GM23248 (cell line): ENCODE measurements around the gene MRGPRD. TPM values are rescaled to one million over a fixed set of nuclear protein-coding genes. Genes with fewer than 3 reads are reported as not detected.

Experiments used
- DNase-seq: peaks from one replicate; pipeline ENCODE4 v3.0.0-alpha.2; 2015
- H2AFZ ChIP-seq: fragments of 200-600 bp; sonication (generic); 2 replicates; pipeline ENCODE4 v1.6.1; 2016; ENCODE audit warnings: antibody characterized with exemption
- H3F3A ChIP-seq: fragments of 200-600 bp; sonication (generic); 2 replicates; pipeline ENCODE4 v1.6.1; 2016; ENCODE audit warnings: mild to moderate bottlenecking, antibody characterized with exemption, mixed run types; ENCODE audit not compliant: insufficient read depth
- H3K27ac ChIP-seq: fragments of 200-600 bp; sonication (generic); 2 replicates; pipeline ENCODE4 v1.5.1; 2016; ENCODE audit warnings: mild to moderate bottlenecking
- H3K27me3 ChIP-seq: fragments of 200-600 bp; sonication (generic); replicated peaks from 2 replicates; pipeline ENCODE4 v1.6.1; 2016; ENCODE audit warnings: mild to moderate bottlenecking; ENCODE audit not compliant: insufficient read depth
- H3K36me3 ChIP-seq: fragments of 200-600 bp; sonication (generic); 2 replicates; pipeline ENCODE4 v1.6.1; 2016; ENCODE audit warnings: low read depth, mild to moderate bottlenecking
- H3K4me1 ChIP-seq: fragments of 200-600 bp; sonication (generic); 2 replicates; pipeline ENCODE4 v1.6.1; 2016; ENCODE audit warnings: mild to moderate bottlenecking; ENCODE audit not compliant: insufficient read depth
- H3K4me2 ChIP-seq: fragments of 200-600 bp; sonication (generic); one replicate; pipeline ENCODE4 v1.6.1; 2016; ENCODE audit warnings: mild to moderate bottlenecking; ENCODE audit not compliant: unreplicated experiment
- H3K4me3 ChIP-seq: fragments of 200-600 bp; sonication (generic); 2 replicates; pipeline ENCODE4 v1.5.1; 2016; ENCODE audit warnings: mild to moderate bottlenecking
- H3K79me2 ChIP-seq: fragments of 200-600 bp; sonication (generic); 2 replicates; pipeline ENCODE4 v1.6.1; 2016; ENCODE audit warnings: mild to moderate bottlenecking; ENCODE audit not compliant: insufficient read depth
- H3K9ac ChIP-seq: fragments of 200-600 bp; sonication (generic); 2 replicates; pipeline ENCODE4 v1.6.1; 2016; ENCODE audit warnings: mild to moderate bottlenecking
- H3K9me2 ChIP-seq: fragments of 200-600 bp; sonication (generic); 2 replicates; pipeline ENCODE4 v1.6.1; 2016; ENCODE audit warnings: mixed run types, mild to moderate bottlenecking, moderate library complexity; ENCODE audit not compliant: insufficient read depth
- H3K9me3 ChIP-seq: fragments of 200-600 bp; sonication (generic); one replicate; pipeline ENCODE4 v1.6.1; 2017; ENCODE audit warnings: low read depth
- H4K20me1 ChIP-seq: fragments of 200-600 bp; sonication (generic); 2 replicates; pipeline ENCODE4 v1.6.0; 2016; ENCODE audit not compliant: insufficient read depth
- EZH2 ChIP-seq: fragments of 200-600 bp; sonication (generic); IDR thresholded peaks from 2 replicates; pipeline ENCODE4 v1.6.1; 2018; ENCODE audit warnings: antibody characterized with exemption, mild to moderate bottlenecking; ENCODE audit not compliant: insufficient read depth, poor library complexity, severe bottlenecking
- EZH2phosphoT487 ChIP-seq: fragments of 200-600 bp; sonication (generic); IDR thresholded peaks from 2 replicates; pipeline ENCODE4 v1.6.1; 2018; ENCODE audit warnings: antibody characterized with exemption, moderate library complexity, mild to moderate bottlenecking, low read depth; ENCODE audit not compliant: insufficient read depth
- WGBS, 2 experiments: methylation state at CpG; one replicate each; pipeline ENCODE4 v1.1.6; 2015 to 2017; ENCODE audit warnings: low lambda C conversion rate in 2 of 2, low coverage in 1 of 2; ENCODE audit errors: missing lambda C conversion rate in 2 of 2; 5-methylcytosine and 5-hydroxymethylcytosine counted together
- in situ Hi-C: fragments of 300-500 bp; cut with MboI; formaldehyde crosslinking; loops from 2 replicates; pipeline ENCODE4 v1.15.0; 2020
- polyA plus RNA-seq: library from polyadenylated mRNA; unstranded; fragments of >200 nt; fragmentation: Nextera tagmentation; extraction: Ambion mirVana; gene quantifications from 2 replicates; pipeline ENCODE4 v1.2.1, GENCODE V29; 2016
- total RNA-seq: library from RNA; depleted of rRNA; stranded (reverse); fragments of >200 nt; shearing (Covaris generic); gene quantifications from 2 replicates; pipeline ENCODE4 v1.2.3, GENCODE V29; 2014; rRNA removed

Gene MRGPRD, protein sequence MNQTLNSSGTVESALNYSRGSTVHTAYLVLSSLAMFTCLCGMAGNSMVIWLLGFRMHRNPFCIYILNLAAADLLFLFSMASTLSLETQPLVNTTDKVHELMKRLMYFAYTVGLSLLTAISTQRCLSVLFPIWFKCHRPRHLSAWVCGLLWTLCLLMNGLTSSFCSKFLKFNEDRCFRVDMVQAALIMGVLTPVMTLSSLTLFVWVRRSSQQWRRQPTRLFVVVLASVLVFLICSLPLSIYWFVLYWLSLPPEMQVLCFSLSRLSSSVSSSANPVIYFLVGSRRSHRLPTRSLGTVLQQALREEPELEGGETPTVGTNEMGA
- not detected in 2 replicates for total RNA-seq
- not detected in 2 replicates for polyA plus RNA-seq

DNA sequence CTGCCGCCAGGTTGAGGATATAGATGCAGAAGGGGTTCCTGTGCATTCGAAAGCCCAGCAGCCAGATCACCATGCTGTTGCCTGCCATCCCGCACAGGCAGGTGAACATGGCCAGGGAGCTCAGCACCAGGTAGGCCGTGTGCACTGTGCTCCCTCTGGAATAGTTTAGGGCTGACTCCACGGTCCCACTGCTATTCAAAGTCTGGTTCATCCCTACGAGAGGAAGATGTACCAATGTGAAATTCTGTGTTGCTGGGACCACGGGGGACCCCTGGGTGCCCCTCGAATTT, at the start of gene MRGPRD:
TSS of gene MRGPRD (minus strand) at position 211 of the 290 bp plus-strand sequence. CDS start at position 211, 0 bp downstream.
- Histone ChIP-seq H3K27me3 (peaks cover 31% of the 10 kb centered on the region; the same call in 1 of the 2 replicates), H3K4me2 (no peak within 1 kb of the TSS), H3K9me2 (no peaks in the 10 kb centered on the region), H3K36me3 (no peaks in the 10 kb centered on the region), H2AFZ (no peak within 1 kb of the TSS), H3K79me2 (no peaks in the 10 kb centered on the region), H3F3A (no peaks in the 10 kb centered on the region), H3K27ac (no peak within 1 kb of the TSS), H3K4me1 (no peaks in the 10 kb centered on the region), H4K20me1 (no peaks in the 10 kb centered on the region), H3K9ac (no peak within 1 kb of the TSS), H3K4me3 (no peak within 1 kb of the TSS), H3K9me3 (no peaks in the 10 kb centered on the region)
- no peak for DNase-seq
- TF ChIP-seq EZH2phosphoT487 (no peak), EZH2 (no peak)
- in situ Hi-C loops: no loop called here
- 59 to 65% methylated on average over 8 of the region's 8 CpGs for WGBS, 2 experiments

DNA sequence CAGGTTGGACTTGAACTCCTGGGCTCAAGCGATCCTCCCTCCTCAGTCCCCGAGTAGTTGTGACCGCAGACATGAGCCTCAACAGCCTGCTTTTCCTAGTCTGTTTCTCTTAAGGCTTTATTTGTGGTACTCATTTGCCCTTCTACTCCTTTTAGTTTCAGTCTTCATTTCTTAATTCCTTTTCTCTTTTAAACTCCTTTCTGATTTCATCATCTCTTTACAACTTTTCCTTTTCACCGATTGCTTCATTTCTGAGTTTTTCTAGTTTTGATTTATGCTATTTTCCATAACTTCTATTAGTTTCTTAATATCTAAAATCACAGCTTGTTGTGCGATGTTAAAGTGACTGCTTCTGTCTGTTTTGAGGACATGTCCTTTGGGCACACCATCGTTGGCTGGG, 49.5 kb upstream of the MRGPRD start:
- no peak for TF ChIP-seq EZH2phosphoT487
- no peak for TF ChIP-seq EZH2
- H3K27me3 ChIP-seq: no peaks in the 10 kb centered on the region
- no peak overlapping the region for H2AFZ ChIP-seq
- no peaks in the 10 kb centered on the region for H3F3A ChIP-seq
- H3K4me3 ChIP-seq: no peak overlapping the region
- H3K9me3 ChIP-seq: no peaks in the 10 kb centered on the region
- H3K79me2 ChIP-seq: no peaks in the 10 kb centered on the region
- no peaks in the 10 kb centered on the region for H3K36me3 ChIP-seq
- H3K9me2 ChIP-seq: no peaks in the 10 kb centered on the region
- in situ Hi-C loops: no loop called here
- 79 to 83% methylated on average over 6 of the region's 6 CpGs for WGBS, 2 experiments
- no peak for DNase-seq
- H3K4me2 ChIP-seq: no peak overlapping the region
- H3K27ac ChIP-seq: no peak overlapping the region
- no peak overlapping the region for H3K9ac ChIP-seq
- H3K4me1 ChIP-seq: no peaks in the 10 kb centered on the region
- no peaks in the 10 kb centered on the region for H4K20me1 ChIP-seq

DNA sequence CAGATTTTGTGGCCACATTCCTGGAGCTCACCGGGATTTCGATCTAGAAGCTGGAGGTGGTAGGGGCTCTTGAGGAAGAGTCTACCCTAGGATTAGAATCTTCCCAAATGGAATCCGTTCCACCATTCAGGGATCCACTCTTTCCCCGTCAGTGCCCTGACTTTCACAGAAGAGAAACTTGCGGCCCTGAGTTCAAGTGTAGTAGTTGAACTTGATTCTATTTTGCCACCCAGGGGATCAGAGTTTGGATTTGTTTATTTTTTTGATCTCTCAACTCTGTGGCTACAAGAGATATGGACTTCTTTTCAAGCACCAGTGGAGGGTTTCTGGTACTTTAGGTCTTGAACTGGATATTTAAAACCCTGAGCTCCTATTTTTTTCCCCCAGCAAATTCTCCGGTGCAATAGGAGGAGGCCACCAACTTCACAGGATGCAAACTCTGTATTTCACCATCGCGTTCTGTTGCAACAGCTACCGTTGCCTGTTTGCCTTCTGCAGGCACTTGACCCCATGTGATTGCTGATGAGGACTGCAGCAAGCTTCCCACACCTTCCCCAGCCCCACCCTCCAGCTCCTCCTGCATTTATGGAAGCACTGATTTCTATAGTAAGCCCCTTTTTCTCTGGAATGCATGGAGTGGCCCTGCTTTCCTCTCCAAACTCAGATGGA, 47.1 kb upstream of the MRGPRD start:
- no peak for DNase-seq
- TF ChIP-seq EZH2 (no peak), EZH2phosphoT487 (no peak)
- no peak overlapping the region for H2AFZ ChIP-seq
- no peaks in the 10 kb centered on the region for H3F3A ChIP-seq
- no peaks in the 10 kb centered on the region for H3K36me3 ChIP-seq
- no peaks in the 10 kb centered on the region for H3K9me3 ChIP-seq
- H3K4me2 ChIP-seq: no peak overlapping the region
- H3K9me2 ChIP-seq: no peaks in the 10 kb centered on the region
- no peaks in the 10 kb centered on the region for H4K20me1 ChIP-seq
- 59 to 63% methylated on average over 9 of the region's 9 CpGs for WGBS, 2 experiments
- H3K27me3 ChIP-seq: no peaks in the 10 kb centered on the region
- H3K4me3 ChIP-seq: no peak overlapping the region
- no peaks in the 10 kb centered on the region for H3K79me2 ChIP-seq
- H3K9ac ChIP-seq: no peak overlapping the region
- no peak overlapping the region for H3K27ac ChIP-seq
- in situ Hi-C loops: no loop called here
- no peaks in the 10 kb centered on the region for H3K4me1 ChIP-seq

DNA sequence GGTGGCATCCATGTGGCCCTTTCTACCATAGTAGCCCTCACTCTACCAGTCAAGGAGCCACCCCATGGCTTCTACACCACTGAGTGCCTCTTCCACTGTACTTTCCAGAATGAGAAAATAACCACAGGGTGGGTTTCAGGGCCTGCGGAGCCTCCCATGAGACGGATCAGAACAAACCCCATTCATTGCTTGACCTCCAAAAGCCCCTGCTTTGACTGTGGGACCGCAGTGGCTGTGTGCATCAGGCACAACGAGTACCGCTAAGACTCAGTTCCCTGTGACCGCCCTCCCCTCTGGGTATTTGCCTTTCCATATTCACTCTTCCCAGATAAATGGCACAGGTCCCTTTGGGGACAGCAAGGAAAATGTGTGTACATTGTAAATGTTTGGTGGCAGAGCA, 43.7 kb upstream of the MRGPRD start:
- Histone ChIP-seq H3K9me3 (no peaks in the 10 kb centered on the region), H3K4me2 (no peak overlapping the region), H2AFZ (no peak overlapping the region), H3F3A (no peaks in the 10 kb centered on the region), H4K20me1 (no peaks in the 10 kb centered on the region), H3K9ac (no peak overlapping the region), H3K36me3 (no peaks in the 10 kb centered on the region), H3K27me3 (no peaks in the 10 kb centered on the region), H3K9me2 (no peaks in the 10 kb centered on the region), H3K4me3 (no peak overlapping the region), H3K4me1 (no peaks in the 10 kb centered on the region), H3K27ac (no peak overlapping the region), H3K79me2 (no peaks in the 10 kb centered on the region)
- in situ Hi-C loops: no loop called here
- no peak for DNase-seq
- no peak for TF ChIP-seq EZH2
- no peak for TF ChIP-seq EZH2phosphoT487
- 93 to 95% methylated on average over 6 of the region's 6 CpGs for WGBS, 2 experiments
